Inferior parietal cortex (tissue), 1 donor: ENCODE data around the gene KIFC1.

Experiments used
- DNase-seq: peaks from one replicate; pipeline ENCODE4 v3.0.0-alpha.2; 2016; ENCODE audit errors: extremely low spot score

The KIFC1 gene

DNA sequence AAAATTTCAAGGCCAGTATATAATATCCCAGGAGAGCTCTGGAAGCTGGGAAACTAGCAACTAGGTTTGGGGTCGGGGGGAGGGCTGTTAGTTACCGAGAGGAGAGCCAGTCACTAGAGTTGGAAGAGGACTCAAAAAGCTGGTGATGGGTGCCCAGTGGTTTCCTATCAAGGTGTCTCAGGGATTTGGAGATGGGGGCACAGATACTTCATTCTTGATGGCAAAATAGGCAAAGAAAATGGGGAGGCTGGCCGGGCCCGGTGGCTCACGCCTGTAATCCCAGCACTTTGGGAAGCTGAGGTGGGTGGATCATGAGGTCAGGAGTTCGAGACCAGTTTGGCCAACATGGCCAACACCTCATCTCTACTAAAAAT lies 20.0 kb downstream of the KIFC1 start:
- DNase-seq, result no peak

DNA sequence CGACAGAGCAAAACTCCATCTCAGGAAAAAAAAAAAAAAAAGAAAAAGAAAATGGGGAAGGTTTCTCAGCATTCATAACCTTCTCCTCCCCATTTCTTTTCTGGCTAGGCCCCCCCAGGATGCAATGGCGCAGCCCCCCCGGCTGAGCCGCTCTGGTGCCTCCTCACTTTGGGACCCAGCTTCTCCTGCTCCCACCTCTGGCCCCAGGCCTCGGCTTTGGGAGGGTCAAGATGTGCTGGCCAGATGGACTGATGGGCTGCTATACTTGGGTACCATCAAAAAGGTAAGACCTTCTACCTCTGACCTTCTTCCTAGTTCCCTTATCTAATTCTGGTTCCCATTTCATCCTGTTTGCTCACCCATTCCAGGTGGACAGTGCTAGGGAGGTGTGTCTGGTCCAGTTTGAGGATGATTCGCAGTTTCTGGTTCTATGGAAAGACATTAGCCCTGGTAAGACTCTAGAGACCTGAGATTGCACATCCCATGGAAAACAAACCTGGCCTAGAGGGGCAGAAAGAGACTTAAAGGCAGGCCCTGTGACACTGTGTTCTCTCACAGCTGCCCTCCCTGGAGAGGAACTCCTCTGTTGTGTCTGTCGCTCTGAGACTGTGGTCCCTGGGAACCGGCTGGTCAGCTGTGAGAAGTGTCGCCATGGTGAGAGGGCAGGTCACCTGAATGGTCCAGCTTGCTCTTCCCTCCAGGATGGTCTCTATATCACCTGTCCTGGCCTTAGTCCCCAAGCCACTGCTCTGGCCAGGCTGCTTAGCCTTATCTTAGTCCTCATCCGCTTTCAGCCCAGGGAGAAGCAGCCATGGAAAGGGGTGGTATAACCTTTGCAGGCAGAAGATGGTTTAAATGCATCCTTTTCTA lies 20.8 kb downstream of the KIFC1 start:
- no peak for DNase-seq

DNA sequence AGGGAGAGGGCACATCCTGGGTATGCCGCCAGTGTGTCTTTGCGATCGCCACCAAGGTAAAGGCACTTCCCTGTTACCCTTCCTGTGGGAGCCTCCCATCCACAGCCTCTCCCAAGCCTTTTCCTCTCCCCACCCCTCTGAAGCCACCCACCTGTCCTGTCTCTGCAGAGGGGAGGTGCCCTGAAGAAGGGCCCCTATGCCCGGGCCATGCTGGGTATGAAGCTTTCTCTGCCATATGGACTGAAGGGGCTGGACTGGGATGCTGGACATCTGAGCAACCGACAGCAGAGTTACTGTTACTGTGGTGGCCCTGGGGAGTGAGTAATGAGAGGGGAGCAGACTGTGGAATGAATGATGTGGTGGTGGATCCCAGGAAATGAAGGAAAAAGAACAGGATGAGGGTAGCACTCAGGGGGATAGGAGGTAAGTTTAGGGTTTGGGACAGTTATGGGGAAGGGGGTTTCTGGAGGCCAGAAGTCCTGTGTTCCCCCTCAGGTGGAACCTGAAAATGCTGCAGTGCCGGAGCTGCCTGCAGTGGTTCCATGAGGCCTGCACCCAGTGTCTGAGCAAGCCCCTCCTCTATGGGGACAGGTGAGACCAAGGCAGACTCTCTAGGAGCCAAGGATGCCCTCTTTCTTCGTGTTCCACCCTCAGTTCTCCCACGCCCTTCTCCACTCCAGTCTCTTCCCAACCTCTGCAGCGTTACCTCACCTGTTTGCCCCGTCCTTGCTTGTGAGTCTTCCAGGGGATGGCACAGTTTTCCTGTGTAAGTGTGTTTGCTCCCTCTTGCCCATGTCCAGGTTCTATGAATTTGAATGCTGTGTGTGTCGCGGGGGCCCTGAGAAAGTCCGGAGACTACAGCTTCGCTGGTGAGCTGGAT lies 21.9 kb downstream of the KIFC1 start:
- DNase-seq, result no peak

DNA sequence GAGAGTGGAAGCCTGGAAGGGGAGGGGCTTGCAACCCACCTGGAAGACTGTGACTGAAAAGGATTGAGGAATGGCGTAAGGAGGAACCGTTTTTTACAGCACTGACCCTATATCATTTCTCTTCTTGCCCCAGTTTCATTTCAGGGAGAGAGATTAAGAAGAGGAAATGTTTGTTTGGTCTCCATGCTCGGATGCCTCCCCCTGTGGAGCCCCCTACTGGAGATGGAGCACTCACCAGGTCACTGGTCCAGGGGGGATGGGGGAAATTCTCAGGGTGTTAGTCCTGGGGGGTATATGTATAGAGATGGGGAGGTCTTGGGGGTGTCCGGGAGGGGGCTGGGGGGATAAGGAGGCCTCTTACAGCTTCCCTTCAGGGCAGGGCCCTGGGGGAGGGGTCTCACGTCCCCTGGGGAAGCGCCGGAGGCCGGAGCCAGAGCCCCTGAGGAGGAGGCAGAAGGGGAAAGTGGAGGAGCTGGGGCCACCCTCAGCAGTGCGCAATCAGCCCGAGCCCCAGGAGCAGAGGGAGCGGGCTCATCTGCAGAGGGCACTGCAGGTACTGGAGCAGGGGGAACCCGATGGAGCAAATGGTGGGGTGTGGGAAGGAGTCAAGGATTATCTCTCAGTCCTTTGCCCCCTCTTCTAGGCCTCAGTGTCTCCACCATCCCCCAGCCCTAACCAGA lies 23.1 kb downstream of the KIFC1 start:
- DNase-seq, result no peak

DNA sequence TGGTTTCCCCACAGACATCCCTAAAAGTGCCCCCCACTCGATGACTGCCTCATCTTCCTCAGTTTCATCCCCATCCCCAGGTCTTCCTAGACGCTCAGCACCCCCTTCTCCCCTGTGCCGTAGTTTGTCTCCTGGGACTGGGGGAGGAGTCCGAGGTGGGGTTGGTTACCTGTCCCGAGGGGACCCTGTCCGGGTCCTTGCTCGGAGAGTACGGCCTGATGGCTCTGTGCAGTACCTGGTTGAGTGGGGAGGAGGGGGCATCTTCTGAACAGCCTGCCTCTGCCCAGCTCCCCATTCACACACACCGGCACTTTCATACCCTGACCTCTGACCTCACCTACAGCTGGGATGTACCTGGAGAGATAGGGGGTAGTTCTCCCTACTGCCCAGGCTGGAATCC lies 24.2 kb downstream of the KIFC1 start:
- no peak for DNase-seq

DNA sequence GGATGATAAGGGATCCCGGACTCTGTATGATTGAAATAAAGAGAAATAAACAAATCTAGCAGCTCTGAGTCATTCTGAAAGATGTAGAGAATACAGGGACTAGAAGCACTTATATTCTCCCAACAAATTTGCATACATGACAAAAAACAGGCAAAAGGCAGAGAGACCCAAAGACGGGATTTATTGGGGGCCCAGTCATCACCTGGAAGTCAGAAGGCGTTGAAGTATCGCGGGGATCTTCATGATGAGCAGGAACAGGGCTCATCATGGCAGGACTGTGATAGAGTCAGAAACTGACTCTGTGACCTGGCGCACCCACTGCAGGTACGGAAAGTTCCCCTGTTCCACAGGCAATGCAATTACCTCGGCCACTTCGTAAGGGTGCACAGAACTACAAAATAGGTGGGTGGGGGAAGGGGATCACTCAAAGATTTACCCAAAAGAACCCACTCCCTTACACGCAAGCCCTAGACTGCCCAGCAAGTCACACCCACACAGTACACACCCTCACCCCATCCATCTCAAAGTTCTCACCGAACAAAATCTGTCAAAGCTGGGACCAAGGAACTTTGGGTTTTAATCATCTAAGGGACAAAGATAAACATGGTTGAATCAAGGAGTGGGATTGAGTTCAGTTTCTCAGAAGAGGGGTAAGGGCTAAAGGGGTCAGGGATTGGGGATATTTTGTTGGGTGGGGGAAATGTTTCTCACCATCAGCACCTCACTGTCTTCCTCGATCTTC lies 24.9 kb downstream of the KIFC1 start:
- no peak for DNase-seq

DNA sequence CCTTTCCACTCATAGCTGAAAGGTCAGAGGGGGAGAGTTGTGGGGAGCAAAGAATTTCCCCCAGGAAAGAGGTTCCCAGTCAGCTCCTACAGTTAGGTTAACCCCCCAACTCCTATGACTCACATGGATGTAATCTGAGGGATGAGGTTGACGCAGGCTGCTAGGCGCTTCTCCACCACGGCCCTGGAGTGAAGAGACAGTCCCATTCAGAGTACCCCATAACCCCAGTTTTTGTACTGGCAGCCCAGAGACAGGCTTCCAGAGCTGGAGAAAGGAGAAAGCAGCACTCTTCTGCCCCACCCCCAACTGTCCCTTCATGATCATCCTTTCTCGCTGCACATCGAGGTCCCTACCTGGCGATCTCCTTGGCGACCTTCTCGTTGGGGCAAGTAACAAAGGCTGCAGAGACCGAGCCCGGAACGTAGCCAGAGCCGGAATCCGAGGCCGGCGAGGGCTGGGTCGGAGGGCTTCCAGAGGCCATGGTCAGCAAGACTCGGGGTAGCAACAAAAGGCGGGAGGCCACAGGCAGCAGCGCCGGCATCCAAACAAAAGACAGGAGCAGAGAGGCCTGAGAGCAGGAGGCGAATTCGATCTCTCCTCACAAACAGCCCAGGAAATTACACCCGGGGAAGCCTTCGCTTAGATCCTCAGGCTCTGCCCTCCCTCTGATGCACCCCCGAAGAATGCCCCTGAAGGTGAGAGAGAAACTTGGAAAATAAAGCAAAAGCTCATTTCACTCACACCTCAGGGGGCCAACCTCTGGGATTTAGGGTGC lies 25.7 kb downstream of the KIFC1 start:
- no peak for DNase-seq

DNA sequence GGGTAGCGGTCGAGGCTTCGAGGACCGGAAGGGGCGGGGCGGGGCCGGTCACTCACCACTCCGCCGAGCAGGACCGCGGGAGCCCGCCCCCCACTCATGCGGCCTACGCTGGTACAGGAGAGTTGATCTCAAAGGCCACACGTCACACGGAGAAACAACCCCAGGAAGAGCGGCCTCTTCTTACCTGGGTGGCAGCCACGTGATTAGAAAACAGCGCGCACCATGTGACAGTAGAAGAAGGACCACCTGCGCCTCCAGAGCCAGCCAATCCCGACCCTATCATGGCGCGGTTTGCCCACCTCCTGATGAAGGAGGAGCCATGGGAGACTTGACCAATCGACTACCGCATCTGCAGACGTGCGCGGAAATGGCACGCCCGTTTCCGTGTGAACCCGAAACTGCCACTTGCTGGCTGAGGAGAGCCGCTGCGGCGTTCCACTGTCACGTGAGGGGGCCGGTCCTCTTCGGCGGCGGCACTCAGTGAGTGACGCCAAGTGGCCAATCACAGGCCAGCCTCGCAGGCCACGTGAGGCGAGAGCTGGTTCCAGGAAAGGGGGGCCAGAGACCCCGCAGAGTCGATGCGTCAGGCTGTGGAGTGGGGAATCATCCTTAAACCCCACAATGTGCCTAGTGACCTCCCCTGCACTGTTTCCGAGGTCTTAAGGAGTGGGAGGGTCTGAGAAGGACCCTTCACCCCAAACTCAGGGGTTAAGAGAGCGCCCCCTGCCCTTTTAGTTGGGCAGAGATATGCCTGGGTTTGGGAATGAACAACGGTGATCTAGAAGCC lies 26.5 kb downstream of the KIFC1 start, which contains the start of gene CUTA:
TSS of gene CUTA (minus strand) at position 205 of the 787 bp plus-strand sequence. CDS start at position 98, 107 bp downstream.
- DNase-seq, result peak; percentile 100

DNA sequence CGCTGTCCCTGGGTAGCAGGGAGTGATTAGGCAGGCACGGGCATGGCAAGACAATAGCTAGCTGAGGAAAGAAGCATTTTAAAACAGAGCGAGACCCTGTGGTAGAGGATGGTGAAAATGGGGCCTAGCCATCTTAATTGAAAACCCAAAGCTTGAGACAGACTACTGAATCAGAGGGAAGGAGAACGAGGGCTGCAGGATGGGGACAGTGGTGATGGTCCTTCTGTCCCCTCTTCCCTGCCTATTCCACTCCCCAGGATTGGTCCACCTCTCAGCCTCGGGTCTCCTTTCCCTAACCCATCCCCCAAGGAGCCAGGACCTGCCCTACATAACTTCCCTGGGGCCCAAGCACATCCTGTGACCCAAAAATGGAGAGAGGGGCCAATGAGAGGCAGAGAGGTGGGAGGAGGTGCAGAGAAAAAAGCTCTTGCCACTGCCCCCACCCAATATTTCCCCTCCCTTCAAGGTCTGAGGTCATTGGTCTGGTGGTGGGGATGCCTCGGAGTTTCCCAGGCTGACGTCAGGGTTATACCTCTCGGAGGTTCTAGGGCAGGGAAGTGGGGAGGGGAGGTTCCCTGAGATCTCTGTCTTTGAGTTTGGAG lies 27.2 kb downstream of the KIFC1 start:
- no peak for DNase-seq

DNA sequence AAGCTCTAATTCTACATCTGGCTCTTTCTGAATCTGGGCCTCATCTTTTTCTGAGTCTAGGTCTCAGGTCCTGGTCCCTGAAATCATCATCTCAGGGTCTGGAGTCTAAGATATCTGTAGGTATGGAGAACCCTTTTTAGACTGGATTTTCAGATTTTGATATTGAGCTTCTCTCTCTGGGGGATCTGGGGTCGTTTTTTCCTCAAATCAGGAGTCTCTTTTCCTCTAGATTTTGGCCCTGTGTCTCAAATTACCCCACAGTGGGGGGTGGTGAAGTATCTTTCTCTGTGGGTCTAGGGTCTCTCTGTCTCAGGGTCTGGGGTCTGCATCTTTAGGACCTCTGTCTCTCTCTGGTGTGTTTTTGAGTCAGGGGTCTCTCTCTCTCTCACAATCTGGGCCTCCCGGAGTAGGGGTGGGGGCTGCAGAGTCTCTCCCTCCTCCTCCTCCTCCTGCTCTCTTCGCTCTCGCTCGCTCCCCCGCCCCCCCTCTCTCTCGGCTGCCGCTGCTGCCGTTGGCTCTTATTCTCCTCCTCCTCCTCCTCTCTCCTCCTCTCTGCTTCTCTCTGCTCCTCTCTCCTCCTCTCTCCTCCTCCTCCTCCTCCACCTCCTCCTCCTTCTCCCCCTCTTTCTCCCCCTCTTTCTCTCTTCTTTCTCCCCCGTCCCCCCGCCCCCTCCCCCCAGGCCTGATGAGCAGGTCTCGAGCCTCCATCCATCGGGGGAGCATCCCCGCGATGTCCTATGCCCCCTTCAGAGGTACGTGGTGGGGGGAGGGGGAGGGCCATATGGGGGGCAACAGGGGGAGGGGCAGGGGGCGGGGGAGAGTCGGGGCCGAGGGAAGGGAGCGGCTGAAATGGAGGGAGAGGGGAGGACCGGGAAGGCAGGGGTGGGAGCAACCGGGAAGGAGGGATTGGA lies 28.2 kb downstream of the KIFC1 start, which contains the start of gene SYNGAP1:
TSS of gene SYNGAP1 (plus strand) at position 486 of the 911 bp plus-strand sequence. CDS start at position 686, 200 bp downstream.
- DNase-seq, result no peak

DNA sequence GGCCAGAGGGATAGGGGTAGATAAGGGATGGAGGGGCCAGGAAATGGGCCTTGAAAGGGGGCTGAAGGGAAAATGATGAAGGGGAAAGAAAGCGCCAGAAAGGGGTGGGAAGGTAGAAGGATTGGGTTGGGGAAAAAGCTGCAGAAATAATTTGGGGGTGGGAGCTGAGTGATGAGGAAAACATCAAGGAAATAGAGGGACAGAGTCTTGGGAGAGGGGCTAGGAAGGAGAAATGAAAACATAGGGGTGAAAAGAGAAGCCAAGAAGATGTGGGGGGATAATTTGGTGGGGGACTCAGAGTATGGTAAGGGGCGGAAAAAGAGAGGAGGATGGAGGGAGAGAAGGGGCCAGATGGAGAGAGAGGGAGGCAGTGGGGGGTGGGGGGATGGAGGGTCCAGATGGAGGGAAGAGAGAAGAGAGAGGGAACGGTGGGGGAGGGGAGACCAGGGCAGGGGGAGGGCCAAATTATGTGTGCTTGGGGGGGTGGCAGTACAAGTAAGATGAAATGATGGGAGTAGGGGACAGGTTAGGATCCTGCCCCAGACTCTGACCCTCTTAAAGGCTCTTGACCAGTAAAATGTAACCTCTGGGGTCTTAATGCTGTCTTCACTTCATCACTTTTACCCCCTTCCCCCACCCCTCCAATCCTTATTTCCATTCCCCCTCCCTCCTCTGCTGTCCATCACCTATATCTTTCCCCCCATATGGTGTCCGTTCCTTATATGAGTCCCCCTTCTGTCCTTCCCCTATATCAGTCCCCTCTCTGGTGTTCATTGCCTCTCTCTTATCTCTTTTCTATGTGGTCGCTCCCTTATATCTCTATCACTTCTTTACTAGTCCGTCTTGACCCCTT lies 29.1 kb downstream of the KIFC1 start:
- no peak for DNase-seq

DNA sequence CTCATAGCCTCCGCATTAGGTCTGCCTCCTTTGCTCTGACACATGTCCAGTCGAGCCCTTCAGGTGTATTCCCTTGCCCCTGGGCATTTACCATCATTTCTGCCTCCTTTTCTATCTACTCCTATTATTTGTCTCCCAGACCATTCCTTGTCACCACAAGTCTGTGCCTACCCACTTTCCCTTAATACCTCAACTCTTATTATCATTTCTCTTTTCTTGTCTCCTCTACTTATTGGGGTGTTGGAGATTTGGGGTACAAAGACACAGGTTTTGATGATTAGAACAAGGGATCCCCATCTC lies 29.7 kb downstream of the KIFC1 start:
- no peak for DNase-seq

DNA sequence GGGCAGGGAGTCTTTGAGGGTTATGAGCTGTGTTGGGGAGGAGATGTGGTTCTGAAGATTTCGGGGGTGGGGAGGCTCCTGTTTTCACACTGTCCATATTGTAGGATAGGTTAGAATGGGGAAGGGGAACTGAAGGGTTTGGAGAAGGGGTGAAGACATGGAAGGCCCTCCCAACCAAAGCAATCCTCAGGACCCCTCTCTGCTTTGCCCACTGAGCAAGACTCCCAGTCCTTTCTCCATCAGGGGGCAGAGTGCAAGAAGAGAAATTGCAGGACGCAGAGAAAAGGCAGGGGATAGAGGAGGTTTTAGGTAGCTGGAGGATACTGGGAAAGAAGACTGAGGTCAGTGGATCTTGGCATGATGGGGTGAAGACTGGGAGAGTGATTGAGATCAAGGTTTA lies 32.2 kb downstream of the KIFC1 start:
- no peak for DNase-seq

DNA sequence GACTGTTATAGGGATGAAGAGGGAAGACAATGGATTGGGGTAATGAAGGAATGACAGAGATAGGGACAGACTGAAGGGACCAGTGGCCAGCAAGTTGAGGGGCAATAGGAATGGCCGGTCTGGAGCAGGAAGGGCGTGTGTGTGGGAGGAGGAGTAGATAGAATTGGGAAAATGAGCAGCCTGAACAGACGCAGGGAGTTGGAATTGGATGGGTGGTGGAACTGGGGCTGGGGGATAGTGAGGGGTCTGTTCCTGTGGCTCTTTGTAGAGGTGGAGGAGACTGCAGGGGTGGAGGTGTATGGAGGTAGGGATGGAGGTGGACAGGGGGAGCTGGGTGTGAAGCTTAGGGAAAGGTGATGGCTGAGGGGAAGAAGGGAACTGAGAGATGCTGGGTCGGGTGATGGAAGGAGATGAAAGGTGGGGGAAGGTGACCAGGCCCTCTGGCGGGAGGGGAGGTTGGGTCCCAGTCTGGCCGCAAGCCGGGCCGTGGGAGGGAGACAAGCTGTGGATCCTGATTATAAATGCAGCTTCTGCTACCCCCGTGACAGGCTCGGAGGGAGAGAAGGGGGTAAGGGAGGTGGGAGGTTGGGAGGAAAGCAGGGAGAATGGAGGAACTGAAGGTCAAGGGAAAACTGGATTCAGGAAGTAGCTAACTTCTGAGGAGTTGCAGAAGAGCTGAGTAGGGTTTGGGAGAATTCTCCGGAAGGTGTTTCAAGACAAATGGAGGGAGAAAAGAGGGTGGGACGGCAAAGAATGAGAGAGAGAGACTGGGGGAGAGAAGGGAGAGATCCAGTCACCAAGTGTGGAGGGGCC lies 33.4 kb downstream of the KIFC1 start:
- DNase-seq, result no peak

DNA sequence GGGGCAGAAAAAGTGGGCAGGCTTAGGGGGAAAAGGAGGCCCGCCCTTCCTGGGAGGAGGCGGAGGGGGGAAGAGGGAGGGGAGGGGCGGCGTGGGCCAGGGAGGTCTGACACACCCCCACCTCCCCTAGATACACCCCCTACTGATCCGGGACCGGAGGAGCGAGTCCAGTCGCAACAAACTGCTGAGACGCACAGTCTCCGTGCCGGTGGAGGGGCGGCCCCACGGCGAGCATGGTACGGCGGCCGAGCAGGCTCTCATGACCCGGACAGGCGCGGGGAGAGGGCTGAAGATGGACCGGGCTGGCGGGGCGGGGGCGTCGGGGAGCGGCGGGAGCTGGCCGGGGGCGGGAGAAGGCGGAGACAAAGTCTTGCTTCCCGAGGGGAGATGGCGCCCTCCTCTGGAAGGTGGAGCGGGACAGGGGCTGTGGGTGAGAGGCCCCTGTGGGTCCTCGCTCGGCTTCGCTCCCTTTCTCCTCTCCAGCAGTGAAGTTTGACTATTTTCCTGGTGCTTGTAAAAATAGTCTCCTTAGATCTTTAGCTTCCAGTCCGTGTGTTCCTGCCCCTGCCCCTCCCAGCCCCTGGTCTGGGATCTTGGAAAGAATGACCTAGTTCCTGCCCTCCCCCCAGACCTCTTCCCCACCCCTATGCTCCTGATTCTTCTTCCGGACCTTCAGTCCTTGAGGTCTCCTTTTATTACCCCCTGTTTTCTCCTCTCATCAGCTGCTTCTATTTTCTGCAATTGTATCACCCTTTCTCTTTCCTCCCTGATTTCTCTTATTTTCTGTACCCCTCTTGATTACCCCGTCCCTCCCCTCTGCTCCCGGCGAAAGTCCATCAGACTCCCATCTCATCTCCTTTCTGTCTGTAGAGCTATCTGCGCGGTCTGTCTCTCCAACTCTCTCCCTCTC lies 34.3 kb downstream of the KIFC1 start:
- peak; percentile 71 for DNase-seq
